Stimulated activated CD4-positive, alpha-beta T cell treated with anti-CD3 and anti-CD28 coated beads, Interleukin-4, amount 100 ng/mL, for 24 hours (primary cell): ENCODE measurements around the gene ASPSCR1.

ENCODE experiments used
- DNase-seq: peaks from one replicate; pipeline ENCODE4 v3.0.0-alpha.2; 2020

ASPSCR1 gene

GRCh38 chr17:82047379-82047778, 70.0 kb downstream of the ASPSCR1 start:
- no peak for DNase-seq

DNA sequence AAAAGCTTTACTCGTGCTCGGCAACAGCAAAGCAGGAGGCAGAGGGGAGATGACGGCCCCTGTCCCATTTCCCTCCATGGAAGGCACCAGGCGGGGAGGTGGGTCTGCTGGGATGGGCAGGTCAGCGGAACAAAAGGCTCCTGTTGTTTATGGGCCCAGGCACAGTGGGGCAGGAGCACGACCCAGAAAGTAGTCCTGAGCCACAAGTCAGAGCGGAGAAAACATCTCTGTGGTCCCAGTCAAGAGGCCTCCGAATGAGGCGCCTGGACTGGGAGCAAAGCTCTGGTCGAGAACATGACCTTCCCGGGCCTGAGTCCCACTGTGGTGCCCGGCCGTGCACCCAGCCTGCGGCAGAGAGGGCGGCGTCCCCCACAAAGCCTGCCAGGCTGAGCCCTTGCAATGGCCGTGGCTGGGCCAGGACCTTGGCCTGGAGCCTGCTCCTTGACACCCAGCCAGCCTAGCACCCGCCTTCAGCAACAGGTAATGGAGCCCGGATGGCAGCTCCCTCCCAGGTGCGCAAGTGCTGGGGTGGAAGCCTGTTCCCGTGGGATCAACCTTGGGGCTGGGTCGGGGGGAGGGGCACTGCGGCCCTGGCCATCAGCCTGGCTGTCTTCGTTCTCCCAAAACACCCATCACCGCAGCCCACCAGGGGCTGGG, 70.6 kb downstream of the ASPSCR1 start:
- DNase-seq = no peak

GRCh38 chr17:82048571-82048971, 71.1 kb downstream of the ASPSCR1 start:
- no peak for DNase-seq

DNA sequence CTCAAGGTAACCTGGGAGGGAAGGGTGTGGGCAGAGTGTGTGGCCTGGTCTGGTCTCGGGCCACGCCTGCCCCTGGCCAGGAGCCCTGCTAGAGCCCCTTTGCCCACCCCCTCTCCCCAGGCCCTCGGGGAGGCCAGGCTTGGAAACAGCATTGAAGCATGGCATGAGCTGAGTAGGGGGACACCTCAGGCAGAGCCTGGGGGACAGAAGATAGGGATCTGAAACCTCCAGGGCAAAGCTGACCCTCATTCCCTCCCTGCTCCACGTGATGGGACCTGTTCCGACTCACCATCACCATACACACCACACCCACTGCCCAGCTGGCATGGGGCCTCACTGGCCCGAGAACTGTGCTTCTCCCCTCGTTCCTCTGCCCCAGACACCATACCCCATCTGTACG, 71.7 kb downstream of the ASPSCR1 start:
- no peak for DNase-seq

DNA sequence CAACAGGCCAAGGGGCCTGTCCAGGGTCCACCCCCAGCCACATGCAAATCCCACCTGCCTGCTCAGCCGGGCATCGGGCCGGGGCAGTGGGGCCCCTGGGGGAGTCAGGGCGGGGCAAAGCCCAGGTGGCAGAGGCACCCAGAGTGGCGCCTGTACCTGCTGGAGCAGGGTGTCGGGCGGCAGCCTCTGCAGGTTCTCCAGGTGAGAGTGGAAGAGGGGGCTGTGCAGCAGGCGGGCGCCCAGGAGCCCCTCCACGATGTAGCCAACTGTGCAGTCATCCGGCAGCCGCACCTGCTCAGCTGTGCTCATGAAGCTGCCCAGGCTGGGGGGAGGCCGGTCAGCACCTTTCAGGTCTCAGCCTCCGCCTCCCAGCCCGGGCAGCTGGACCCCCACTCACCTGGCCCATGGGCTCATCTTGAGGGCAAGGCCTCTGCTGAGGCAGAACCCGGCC, 72.1 kb downstream of the ASPSCR1 start:
- no peak for DNase-seq

DNA sequence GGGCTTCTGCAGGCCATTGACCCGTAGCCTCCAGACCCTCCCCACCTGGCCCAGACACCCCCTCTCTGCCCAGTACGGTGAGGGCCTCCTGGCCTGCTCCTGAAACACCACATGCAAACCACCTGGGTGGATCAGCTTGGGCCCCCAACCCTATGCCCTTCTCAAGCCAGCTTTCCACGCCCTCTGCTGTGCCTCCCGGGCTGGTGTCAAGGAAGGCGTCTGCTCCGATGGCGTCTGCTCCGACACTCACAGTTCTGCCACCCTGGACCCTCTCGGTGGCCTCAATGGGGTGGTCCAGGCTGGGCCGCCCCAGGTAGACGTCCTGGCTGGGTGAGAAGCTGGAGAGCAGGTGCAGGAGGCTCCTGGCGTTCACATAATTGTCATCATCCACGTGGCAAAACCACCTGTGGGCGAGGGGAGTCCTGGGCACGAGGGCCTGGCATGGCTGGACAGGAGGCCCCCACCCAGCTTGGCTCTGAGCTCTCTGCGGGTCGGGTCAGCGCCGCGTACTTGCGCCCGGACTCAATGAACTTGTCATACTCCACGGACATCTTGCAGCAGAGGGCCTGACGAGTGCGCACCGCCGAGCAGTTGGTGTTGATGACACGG, 72.8 kb downstream of the ASPSCR1 start:
- DNase-seq = no peak

- DNase-seq = no peak
Measured at GRCh38 chr17:82050761-82051641, 73.6 kb downstream of the ASPSCR1 start.

DNA sequence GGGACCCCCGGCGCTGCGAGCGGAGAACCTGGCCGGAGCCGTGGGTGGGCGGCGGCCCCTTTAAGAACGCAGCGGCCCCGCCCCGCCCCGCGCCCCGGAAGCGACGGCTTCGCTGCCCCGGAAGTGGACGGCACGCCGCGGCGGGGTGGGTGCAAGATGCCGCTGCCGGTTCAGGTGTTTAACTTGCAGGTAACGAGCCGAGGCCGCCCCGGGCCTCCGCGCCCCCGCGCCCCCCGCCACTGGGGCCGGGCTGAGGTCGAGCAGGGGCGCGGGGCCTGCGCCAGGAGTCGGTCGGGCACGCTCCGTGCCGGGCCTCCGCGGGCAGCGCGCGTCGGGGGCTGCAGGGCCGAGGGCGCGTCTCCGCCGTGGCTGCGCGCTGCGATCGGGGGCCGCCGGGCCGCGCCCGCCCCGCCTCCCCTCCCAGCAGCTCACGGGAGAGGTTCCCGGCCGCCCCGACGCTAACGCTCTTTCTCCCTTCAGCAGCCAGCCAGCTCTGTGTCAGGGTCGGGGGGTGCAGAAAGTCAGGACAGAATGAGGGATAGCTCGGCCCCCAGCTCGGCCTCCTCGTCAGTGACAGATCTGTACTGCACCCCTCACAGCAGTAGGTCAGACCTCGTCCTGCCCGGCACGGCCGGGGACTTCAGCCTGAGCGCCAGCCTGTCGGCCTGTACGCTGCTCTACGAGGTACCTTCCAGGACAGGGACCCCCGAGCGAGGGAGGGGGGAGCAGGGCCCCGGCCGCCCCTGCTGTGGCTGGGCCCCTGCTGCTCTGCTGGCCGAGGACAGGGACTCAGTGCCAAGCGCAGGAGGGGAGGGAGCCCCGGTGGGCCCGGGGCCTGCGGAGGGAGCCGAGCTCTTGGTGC, 74.6 kb downstream of the ASPSCR1 start, which contains the start of the genes GPS1 and RFNG:
Gene GPS1 (plus strand): TSS at position 123 of the 862 bp plus-strand sequence. CDS start 34 bp downstream, at position 157.
Gene RFNG (minus strand): TSS at position 36 of the 862 bp plus-strand sequence. CDS start 45 bp downstream, outside the sequence.
- DNase-seq = peak; percentile 84

- DNase-seq = no peak
Measured at GRCh38 chr17:82052638-82053059, 75.2 kb downstream of the ASPSCR1 start.

GRCh38 chr17:82053130-82053529, 75.7 kb downstream of the ASPSCR1 start:
- DNase-seq = no peak

DNA sequence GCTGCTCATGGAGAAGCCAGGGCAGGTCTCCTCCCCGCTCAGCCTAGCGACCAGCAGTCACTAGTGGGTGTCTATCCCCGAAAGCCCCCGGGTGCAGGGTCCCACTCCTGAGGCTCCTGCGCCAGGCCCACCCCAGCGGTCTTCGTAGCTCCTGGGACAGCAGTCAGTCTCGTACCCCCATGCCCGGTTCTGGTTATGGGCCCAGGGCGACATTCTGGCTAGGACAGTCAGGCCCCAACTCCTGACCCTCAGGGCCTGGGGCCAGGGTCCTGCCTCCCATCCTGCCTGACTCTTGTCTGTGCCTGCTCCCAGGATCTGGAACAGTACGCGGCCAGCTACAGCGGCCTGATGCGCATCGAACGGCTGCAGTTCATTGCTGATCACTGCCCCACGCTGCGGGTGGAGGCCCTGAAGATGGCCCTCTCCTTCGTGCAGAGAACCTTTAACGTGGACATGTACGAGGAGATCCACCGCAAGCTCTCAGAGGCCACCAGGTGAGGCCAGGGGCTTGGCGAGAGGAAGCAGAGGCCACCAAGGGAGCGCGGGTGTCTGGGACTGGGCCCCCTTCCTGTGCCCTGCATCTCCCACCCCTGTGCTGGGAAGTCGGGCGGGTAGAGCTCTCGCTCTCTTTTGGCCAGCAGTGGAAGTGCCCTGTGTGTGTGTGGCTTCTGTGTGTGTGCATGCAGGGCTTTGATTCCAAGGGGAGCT, 76.3 kb downstream of the ASPSCR1 start:
- DNase-seq = no peak

DNA sequence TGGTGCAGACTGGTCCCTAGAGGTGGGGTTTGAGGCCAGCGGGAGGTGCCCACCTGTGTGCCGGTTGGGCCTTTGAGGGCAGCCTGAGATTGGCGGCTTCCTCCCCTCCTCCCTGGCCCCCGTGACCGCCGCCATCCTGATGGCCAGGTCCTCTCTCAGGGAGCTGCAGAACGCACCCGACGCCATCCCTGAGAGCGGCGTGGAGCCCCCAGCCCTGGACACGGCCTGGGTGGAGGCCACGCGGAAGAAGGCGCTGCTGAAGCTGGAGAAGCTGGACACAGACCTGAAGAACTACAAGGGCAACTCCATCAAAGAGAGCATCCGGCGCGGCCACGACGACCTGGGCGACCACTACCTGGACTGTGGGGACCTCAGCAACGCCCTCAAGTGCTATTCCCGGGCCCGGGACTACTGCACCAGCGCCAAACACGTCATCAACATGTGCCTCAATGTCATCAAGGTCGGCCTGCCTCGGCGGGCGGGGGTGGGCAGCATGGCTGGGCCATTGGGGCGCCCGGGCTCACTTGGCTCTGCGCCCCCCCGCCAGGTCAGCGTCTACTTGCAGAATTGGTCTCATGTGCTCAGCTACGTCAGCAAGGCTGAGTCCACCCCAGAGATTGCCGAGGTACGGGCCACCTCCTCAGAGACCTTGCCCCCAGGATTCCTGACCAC, 77.1 kb downstream of the ASPSCR1 start:
- DNase-seq = no peak

GRCh38 chr17:82055023-82055964, 77.9 kb downstream of the ASPSCR1 start:
- no peak for DNase-seq

DNA sequence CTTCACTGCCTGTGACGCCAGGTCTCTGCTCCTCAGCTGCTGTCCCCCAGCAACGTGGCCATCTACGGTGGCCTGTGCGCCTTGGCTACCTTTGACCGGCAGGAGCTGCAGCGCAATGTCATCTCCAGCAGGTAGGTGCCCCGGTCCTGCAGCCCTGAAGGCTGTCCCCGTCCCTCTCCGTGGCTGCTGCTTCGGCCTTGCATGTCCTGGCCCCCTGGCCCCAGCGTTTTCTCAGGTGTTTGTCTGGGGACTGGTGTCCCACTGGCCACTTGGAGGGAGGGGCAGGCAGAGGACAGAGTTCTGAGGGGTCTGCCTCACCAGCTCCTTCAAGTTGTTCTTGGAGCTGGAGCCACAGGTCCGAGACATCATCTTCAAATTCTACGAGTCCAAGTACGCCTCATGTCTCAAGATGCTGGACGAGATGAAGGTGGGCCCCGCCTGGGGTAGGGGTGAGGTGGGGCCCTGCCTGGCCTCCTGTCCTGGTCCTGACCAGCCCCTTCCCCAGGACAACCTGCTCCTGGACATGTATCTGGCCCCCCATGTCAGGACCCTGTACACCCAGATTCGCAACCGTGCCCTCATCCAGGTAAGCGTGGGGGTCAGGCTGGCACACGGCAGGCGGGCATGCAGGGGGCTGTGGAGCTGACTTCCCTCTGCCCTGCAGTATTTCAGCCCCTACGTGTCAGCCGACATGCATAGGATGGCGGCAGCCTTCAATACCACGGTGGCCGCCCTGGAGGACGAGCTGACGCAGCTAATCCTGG, 78.7 kb downstream of the ASPSCR1 start:
- no peak for DNase-seq

DNA sequence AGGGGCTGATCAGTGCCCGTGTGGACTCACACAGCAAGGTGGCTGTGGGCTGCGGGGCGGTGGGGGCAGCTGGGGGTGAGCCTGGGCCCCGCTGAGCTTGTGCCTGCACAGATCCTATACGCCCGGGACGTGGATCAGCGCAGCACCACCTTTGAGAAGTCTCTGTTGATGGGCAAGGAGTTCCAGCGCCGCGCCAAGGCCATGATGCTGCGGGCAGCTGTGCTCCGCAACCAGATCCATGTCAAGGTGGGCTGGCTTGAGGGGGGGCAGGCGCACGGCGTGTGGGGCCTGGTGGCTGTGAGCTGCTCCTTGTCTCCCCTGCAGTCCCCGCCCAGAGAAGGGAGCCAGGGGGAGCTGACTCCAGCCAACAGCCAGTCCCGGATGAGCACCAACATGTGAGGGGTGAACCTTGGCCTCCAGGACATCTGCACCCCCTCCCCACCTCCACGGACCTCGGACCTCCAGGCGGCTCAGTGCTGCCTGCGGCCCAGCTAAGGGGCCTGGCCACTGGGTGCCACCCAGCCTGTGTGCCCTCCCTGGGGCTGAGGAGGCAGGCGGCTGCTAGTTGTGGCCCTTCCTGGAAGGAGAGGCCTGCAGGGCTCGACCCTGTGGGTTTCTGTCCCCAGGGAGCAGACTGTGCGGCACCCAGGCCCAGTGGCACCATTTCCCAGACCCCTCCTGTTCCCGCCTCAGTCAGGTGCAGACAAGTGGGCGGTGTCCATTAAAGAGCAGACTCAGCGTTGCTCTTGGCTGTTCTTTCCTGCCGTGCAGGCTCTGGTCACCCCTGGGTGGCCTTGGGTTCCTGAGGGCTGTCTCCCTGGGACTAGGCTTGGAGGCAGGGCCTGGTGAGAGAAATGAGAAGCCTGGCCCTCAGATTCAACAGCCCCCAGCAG, 79.5 kb downstream of the ASPSCR1 start:
- DNase-seq = no peak

DNA sequence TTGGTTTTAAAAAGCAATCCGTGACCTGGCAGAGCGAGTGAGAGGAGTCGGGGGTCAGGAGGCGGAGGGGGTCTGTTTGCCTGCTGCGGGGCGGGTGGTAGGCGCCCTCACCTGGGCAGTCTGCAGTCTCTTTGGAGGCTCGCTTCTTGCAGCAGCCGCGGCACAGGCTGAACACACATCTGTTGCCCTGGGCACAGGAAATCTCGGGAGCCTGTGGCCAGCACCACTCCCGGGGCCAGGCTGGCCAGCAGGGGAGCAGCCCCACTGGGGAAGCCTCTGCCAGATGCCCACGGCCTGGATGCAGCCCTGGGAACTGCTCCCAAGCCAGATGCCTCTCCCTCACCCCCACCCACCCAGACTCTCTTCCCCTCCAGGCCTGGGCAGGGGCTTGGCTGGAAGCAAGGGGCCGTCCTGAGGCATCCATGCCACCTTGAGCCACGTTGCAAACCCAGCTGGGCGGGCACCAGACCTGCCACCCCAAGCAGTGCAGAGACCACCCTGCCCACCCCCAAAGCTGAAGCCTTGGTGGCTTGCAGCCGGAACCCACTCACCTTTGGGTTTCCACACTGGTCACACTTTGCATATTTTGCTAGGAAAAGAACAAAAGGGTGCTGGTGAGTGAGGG, 80.9 kb downstream of the ASPSCR1 start:
- no peak for DNase-seq

- DNase-seq = no peak
Measured at GRCh38 chr17:82058855-82059249, 81.4 kb downstream of the ASPSCR1 start.
